ENCODE measurements around the gene SYCP3.

Gene SYCP3

DNA sequence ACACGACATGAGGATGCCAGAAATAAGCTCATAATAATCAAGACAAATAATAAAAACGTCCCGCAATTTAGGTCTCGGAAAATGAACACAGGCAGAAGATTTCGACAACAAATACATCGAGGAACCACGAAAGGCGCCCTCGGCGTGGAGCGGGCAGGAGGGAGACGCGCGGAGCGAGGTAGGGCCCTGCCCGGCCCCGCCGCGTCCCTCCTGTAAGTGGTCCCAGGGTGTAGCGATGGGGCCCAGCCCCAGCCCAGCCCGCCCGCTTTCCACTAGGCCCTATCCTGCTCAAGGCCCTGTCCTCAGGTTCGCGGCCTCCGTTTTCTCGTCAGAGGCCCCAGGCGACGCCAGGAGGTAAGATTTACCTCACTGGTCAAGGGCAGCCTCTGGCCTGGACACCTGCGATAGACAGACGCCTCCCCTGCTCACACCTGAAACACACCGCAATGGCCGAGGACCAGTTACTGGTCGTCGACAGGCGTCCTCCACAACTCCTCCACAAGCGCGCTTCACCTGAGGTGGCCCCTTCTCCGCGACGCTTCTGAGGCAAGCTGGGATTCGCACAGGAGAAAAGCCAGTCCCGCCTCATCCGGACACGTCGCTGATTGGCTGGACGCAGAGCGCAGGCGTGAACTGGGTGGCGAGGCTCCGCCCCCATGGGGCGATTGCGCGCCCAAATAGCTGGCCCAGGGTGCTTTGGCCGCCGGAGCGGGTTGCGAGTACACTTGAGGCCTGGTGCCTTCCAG is at the start of gene SYCP3:
TSS of gene SYCP3 (minus strand) at position 543 of the 746 bp plus-strand sequence. CDS start 1,527 bp downstream, outside the sequence.
- DNase-seq (ENCODE audit: low spot score): peak; percentile 13

GRCh38 chr12:101785671-101786070 is 46.4 kb upstream of the SYCP3 start:
- no peak for DNase-seq (ENCODE audit: low spot score)

GRCh38 chr12:101784376-101784775 is 45.1 kb upstream of the SYCP3 start:
- no peak for DNase-seq (ENCODE audit: low spot score)

GRCh38 chr12:101783838-101784237 is 44.6 kb upstream of the SYCP3 start:
- DNase-seq (ENCODE audit: low spot score): no peak

- DNase-seq (ENCODE audit: low spot score): no peak
Measured at GRCh38 chr12:101783150-101783549, 43.9 kb upstream of the SYCP3 start.

DNA sequence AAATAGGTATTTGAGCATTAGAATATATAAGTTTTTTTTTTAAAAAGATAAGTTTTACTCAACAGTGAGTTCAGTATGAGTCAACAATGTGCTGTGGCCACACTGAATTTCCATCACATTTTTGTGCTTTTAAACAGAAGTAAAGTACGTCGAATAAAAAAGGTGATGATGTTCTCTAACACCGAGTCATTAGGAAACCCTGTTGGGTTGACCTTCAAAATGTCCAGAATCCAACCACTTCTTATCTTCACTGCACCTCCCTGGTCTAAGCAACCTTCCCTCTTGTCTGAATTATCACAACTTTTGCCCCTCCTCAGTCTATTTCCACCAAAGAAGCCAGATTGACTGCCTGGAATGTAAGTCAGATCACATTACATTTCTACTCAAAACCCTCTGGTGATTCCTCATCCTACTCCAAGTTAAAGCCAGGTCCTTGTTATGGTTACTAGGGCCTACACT is 43.0 kb upstream of the SYCP3 start:
- DNase-seq (ENCODE audit: low spot score): no peak

- DNase-seq (ENCODE audit: low spot score): no peak
Measured at GRCh38 chr12:101781834-101782233, 42.6 kb upstream of the SYCP3 start.

- DNase-seq (ENCODE audit: low spot score): no peak
Measured at GRCh38 chr12:101780599-101780998, 41.3 kb upstream of the SYCP3 start.

DNA sequence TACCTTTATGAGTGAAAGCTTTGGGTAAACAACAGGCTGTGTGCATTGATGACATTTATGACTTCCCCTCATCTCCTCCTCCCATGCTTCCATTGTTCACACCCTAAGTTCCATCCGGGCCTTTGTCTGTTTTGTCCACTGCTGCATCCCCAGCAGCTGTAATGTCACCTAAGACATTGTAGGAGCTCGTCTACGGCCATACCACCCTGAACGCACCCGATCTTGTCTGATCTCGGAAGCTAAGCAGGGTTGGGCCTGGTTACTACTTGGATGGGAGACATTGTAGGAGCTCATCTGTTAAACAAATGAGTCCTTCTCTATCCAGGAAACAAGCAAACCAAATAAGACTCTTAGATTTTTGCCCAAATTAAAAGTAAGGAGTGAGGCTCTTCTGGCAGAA is 40.4 kb upstream of the SYCP3 start:
- no peak for DNase-seq (ENCODE audit: low spot score)

- DNase-seq (ENCODE audit: low spot score): no peak
Measured at GRCh38 chr12:101779200-101779599, 39.9 kb upstream of the SYCP3 start.

GRCh38 chr12:101777978-101778377 is 38.7 kb upstream of the SYCP3 start:
- no peak for DNase-seq (ENCODE audit: low spot score)

DNA sequence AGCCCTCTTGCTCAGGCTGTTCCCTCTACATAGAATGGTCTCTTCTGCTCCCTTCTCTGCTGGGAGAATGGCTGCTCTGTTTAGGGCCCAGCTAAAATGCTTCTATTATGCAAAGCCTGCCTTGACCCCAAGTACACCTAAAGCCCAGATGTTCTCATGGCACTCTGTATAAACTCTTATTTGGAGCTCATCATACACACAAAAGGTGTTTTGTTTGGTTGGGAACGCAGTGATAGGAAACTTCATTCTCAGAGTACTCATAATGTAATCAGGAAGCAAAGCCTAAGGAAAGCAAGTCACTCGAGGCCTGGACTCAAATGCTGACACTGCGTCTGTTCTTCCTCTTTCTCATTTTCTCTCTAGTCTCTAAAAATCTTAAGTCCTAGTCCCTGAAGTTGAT is 38.2 kb upstream of the SYCP3 start:
- DNase-seq (ENCODE audit: low spot score): no peak

GRCh38 chr12:101775816-101776215 is 36.6 kb upstream of the SYCP3 start:
- DNase-seq (ENCODE audit: low spot score): no peak

- DNase-seq (ENCODE audit: low spot score): peak; percentile 77
Measured at GRCh38 chr12:101773650-101774162, 34.4 kb upstream of the SYCP3 start.

DNA sequence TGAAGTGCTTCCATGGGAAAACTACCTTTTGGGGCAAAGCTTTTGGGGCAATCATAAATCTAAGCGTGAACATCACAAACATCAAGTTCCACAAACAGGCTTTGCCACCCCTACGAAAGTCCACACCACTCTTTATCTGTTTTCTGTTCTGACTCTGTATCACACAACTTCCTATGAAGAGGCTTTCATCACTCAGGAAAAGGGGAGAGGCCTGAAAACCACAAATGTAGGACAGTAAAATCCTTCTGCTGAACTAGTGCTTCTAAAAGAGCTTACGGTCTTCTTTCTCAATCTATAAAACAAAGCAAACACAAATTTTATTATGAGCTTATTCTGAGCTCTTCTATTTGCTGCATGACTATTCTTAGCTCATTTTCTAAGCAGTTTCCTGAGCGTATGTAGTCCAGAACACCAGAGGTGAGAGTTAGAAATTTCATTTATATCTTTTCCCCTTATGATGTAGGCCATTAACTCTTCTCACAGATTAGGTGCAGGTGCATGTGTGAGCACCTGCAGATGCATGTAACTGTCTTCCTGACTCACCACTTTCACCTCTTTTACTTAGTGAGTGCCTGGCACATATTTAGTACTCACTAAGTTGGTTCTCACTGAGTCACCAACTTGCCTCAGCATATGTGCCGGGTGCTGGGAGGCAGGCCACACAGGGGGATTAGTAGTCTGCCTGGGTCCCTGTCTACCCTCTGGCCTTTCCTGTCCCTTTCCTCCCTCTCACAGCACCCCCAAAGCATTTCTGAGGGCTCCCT is 32.9 kb upstream of the SYCP3 start:
- DNase-seq (ENCODE audit: low spot score): no peak

GRCh38 chr12:101769865-101770264 is 30.6 kb upstream of the SYCP3 start:
- no peak for DNase-seq (ENCODE audit: low spot score)

GRCh38 chr12:101768781-101769180 is 29.5 kb upstream of the SYCP3 start:
- DNase-seq (ENCODE audit: low spot score): no peak

- no peak for DNase-seq (ENCODE audit: low spot score)
Measured at GRCh38 chr12:101767537-101767936, 28.3 kb upstream of the SYCP3 start.

DNA sequence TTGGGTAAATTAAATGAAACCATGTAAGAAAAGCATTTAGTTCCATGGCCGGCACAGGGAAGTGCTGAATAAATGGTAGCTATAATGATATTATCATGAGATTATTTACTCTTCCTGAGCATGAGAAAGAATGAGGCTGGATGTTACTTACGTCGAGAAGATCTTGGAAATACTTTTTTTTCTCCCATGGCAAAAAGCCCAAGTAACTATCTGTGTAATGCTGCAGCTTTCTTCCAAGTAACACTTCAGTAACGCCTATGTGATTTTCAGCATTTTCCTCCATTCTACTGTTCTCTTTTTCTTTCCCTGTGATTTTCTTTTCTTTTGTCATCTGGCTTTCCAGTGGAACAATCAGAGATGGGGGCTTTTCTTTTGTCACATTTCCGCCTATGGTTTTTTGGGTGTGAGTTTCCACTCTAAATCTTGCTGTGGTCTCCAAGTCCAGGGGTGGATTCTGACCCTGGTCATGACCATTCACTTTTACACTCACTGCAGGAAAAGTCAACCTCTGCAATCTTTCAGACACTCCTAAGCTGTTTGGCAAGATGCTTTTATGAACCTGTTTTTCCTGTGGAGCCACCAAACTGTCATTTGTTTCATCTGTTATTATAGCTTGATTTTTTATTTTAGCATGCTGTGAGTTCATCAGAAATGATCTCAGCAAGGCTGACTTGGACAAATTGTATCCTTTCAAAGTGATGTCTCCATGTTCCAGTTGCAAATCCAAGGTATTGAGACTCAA is 25.0 kb upstream of the SYCP3 start:
- DNase-seq (ENCODE audit: low spot score): no peak

DNA sequence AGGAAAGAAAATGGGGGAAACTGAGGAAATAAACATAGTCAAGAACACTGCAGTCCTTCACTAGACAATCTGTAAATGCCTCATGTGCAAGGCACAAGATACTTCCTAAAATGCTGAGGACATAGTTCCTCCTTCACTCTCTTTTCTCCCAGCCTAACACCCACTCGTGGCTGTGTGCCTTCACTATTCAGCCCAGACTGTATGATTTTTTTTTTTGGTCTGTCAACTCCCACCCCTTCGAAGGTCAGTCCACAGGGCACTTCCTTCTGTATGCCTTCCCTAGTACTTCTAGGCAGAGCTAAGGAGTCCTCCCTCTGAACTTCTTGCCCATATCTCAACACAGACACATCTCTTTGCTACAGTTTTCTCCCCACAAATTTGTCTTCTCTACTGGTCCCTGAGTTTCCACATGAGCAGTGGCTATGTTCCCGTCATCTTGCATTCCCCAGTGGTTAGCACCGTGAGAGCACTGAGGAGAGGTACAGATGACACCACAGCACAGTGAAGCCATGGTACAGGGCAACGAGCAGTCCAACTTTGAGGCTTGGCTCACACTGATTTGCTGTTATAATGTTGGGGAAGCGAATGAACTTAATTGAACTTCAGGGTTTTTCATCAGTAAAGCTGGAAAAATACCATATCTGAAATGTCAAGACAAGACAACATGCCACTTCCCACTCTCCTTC is 24.1 kb upstream of the SYCP3 start:
- no peak for DNase-seq (ENCODE audit: low spot score)

- DNase-seq (ENCODE audit: low spot score): no peak
Measured at GRCh38 chr12:101761781-101762180, 22.5 kb upstream of the SYCP3 start.

GRCh38 chr12:101761350-101761749 is 22.1 kb upstream of the SYCP3 start:
- no peak for DNase-seq (ENCODE audit: low spot score)

Measured in iPS-NIHi11 (cell line).